C4-2B (cell line): ENCODE results near the gene MTURN.

Experiments used
- CTCF ChIP-seq: fragments of 450-650 bp; conservative IDR thresholded peaks from 2 replicates; pipeline ENCODE4 v1.5.1; 2017; ENCODE audit warnings: mild to moderate bottlenecking
- ZFX ChIP-seq: fragments of 450-650 bp; IDR thresholded peaks from 2 replicates; pipeline ENCODE4 v1.6.1; 2017

- TF ChIP-seq CTCF (no peak), ZFX (no peak)
These were observed 67.1 kb downstream of the MTURN start for GRCh38 chr7:30201921-30202320.
